Uterus (tissue), 4 donors: ENCODE measurements around the gene RNF32. TPM values are rescaled to one million over a fixed set of nuclear protein-coding genes. Genes with fewer than 3 reads are reported as not detected.

ENCODE experiments used
- DNase-seq, 2 donors: peaks; one replicate each; pipeline ENCODE4 v3.0.0-alpha.2; 2019 to 2020
- H3K27ac ChIP-seq, 2 donors: fragments of 200-600 bp; sonication (generic); 1 replicate in 1 of 2; 2 replicates in 1 of 2; pipeline ENCODE4 v1.5.1; 2016 to 2018
- H3K27me3 ChIP-seq, 2 donors: fragments of 200-600 bp; sonication (generic); one replicate each; pipeline ENCODE4 v1.5.1; 2018 to 2019; ENCODE audit warnings: control low read depth in 1 of 2
- H3K36me3 ChIP-seq, 2 donors: fragments of 200-600 bp; sonication (generic); one replicate each; pipeline ENCODE4 v1.5.1; 2019; ENCODE audit warnings: control low read depth in 1 of 2
- H3K4me1 ChIP-seq, 2 donors: fragments of 200-600 bp; sonication (generic); one replicate each; pipeline ENCODE4 v1.5.1; 2018 to 2019; ENCODE audit warnings: control low read depth in 1 of 2
- H3K4me3 ChIP-seq, 2 donors: fragments of 200-600 bp; sonication (generic); 1 replicate in 1 of 2; 2 replicates in 1 of 2; pipeline ENCODE4 v1.5.1; 2018 to 2019; ENCODE audit warnings: mild to moderate bottlenecking in 1 of 2
- H3K9me3 ChIP-seq, 2 donors: fragments of 200-600 bp; sonication (generic); one replicate each; pipeline ENCODE4 v1.5.1; 2019; ENCODE audit warnings: control low read depth in 1 of 2
- CTCF ChIP-seq, 4 experiments: fragments of 200-600 bp in 2 of 4; fragments of 450-650 bp in 2 of 4; sonication (generic) in 2 of 4; IDR thresholded peaks; one replicate each; pipeline ENCODE4 v1.5.1; 2016 to 2019; ENCODE audit warnings: antibody characterized with exemption in 4 of 4, mild to moderate bottlenecking in 2 of 4, moderate library complexity in 1 of 4
- POLR2A ChIP-seq, 2 donors: fragments of 450-650 bp; IDR thresholded peaks; one replicate each; pipeline ENCODE4 v1.6.1; 2016; ENCODE audit warnings: antibody characterized with exemption in 2 of 2, mild to moderate bottlenecking in 1 of 2, moderate library complexity in 1 of 2
- intact Hi-C: fragments of 100-400 bp; cut with DNase I; formaldehyde crosslinking; loops from one replicate; pipeline ENCODE4 v1.15.1; 2023; ENCODE audit warnings: low total_unique reads
- total RNA-seq, 4 donors: library from RNA; depleted of rRNA in 3 of 4; stranded (reverse); fragments of >200 nt in 3 of 4; gene quantifications; one replicate each; pipeline versions ENCODE4 v1.1.0 to v1.2.4, GENCODE V29; 2014 to 2023
- donor health status: DM: yes; HTN: yes; CAD: no.

Gene RNF32
- total RNA-seq, 4 donors from 2014 or later = 0.41 to 0.58 TPM; not detected in 2

- no peaks in the 10 kb centered on the region for H3K4me1 ChIP-seq
- no peak for DNase-seq
- intact Hi-C loops = no loop called here
- TF ChIP-seq POLR2A (IDR thresholded peaks at IDR 0.05) (no peak), CTCF (IDR thresholded peaks at IDR 0.05) (no peak)
- H3K36me3 ChIP-seq = no peaks in the 10 kb centered on the region
- H3K27ac ChIP-seq = no peak overlapping the region
- H3K9me3 ChIP-seq = no peaks in the 10 kb centered on the region
- no peak overlapping the region for H3K4me3 ChIP-seq
- H3K27me3 ChIP-seq = no peaks in the 10 kb centered on the region
These were observed 81.7 kb downstream of the RNF32 start for GRCh38 chr7:156722043-156722826.

- intact Hi-C loops = no loop called here
These were observed 84.5 kb downstream of the RNF32 start for GRCh38 chr7:156725073-156725472.

GRCh38 chr7:156725936-156726335 lies 85.4 kb downstream of the RNF32 start:
- H3K27me3 ChIP-seq = no peaks in the 10 kb centered on the region
- intact Hi-C loops = no loop called here
- TF ChIP-seq CTCF (IDR thresholded peaks at IDR 0.05) = no peak
- TF ChIP-seq POLR2A (IDR thresholded peaks at IDR 0.05) = no peak
- no peak overlapping the region for H3K4me3 ChIP-seq
- H3K9me3 ChIP-seq = no peaks in the 10 kb centered on the region
- H3K36me3 ChIP-seq = no peaks in the 10 kb centered on the region
- DNase-seq = no peak
- no peaks in the 10 kb centered on the region for H3K4me1 ChIP-seq
- no peak overlapping the region for H3K27ac ChIP-seq

More at GRCh38 chr7:156725073-156725472, 84.5 kb downstream of the RNF32 start:
- DNase-seq = no peak
- H3K9me3 ChIP-seq = no peaks in the 10 kb centered on the region
- TF ChIP-seq POLR2A (IDR thresholded peaks at IDR 0.05) (no peak), CTCF (IDR thresholded peaks at IDR 0.05) (no peak)
- no peaks in the 10 kb centered on the region for H3K4me1 ChIP-seq
- no peak overlapping the region for H3K27ac ChIP-seq
- no peak overlapping the region for H3K4me3 ChIP-seq
- H3K36me3 ChIP-seq = no peaks in the 10 kb centered on the region
- no peaks in the 10 kb centered on the region for H3K27me3 ChIP-seq
